IMR-90 (cell line): ENCODE measurements around the gene THBS4. TPM values are rescaled to one million over a fixed set of nuclear protein-coding genes. Genes with fewer than 3 reads are reported as not detected.

Experiments
- ATAC-seq: fragments of 200-7000 bp; cut with Tn5 transposase; 2 replicates; pipeline ENCODE4 v1.9.1; 2020; ENCODE audit warnings: low read depth, mild to moderate bottlenecking, moderate library complexity
- BruUV-seq: library from RNA; stranded (reverse); fragments of 400-500 nt; replicated peaks from 2 replicates; lab custom pipeline; 2021; lab: Mats Ljungman, UMichigan
- CTCF ChIA-PET: fragments of 300-600 bp; formaldehyde crosslinking; extraction: SDS; loops from one replicate; lab custom pipeline; 2021; ENCODE audit warnings: antibody characterized with exemption; lab: Yijun Ruan, JAX
- POLR2A ChIA-PET: fragments of 300-600 bp; sonication (Branson Sonifier 250); formaldehyde crosslinking; loops from one replicate; lab custom pipeline; 2022; ENCODE audit warnings: antibody characterized with exemption; ENCODE audit not compliant: unreplicated experiment; lab: Charles Lee
- DNase-seq: peaks from one replicate; pipeline ENCODE4 v3.0.0; 2013
- H2AFZ ChIP-seq: replicated peaks from 2 replicates; pipeline ENCODE3; 2013; ENCODE audit warnings: low read length, mild to moderate bottlenecking; ENCODE audit not compliant: poor library complexity
- H2AK5ac ChIP-seq: 2 replicates; pipeline ENCODE4 v1.6.1; 2013; ENCODE audit warnings: low read depth, low read length, inconsistent platforms
- H2AK9ac ChIP-seq: replicated peaks from 2 replicates; pipeline ENCODE3; 2013; ENCODE audit warnings: mild to moderate bottlenecking, low read depth, low read length, moderate library complexity; ENCODE audit not compliant: poor library complexity
- H2BK120ac ChIP-seq: 2 replicates; pipeline ENCODE4 v1.6.1; 2013; ENCODE audit warnings: low read depth, low read length, inconsistent platforms
- H2BK15ac ChIP-seq: 3 replicates; pipeline ENCODE4 v1.6.1; 2013; ENCODE audit warnings: low read depth, low read length, inconsistent platforms
- H2BK20ac ChIP-seq: 2 replicates; pipeline ENCODE4 v1.6.1; 2013; ENCODE audit warnings: low read depth, mild to moderate bottlenecking, inconsistent platforms, low read length, moderate library complexity
- H2BK5ac ChIP-seq: 2 replicates; pipeline ENCODE4 v1.6.1; 2013; ENCODE audit warnings: mild to moderate bottlenecking, low read depth, low read length, inconsistent platforms; ENCODE audit not compliant: poor library complexity, severe bottlenecking
- H3K14ac ChIP-seq: replicated peaks from 2 replicates; pipeline ENCODE4 v1.6.1; 2013; ENCODE audit warnings: low read depth, low read length, inconsistent platforms
- H3K18ac ChIP-seq: 2 replicates; pipeline ENCODE4 v1.6.1; 2013; ENCODE audit warnings: low read depth, low read length, control low read depth
- H3K23ac ChIP-seq: 2 replicates; pipeline ENCODE4 v1.6.1; 2013; ENCODE audit warnings: low read depth, low read length, inconsistent platforms
- H3K27ac ChIP-seq: 2 replicates; pipeline ENCODE4 v1.5.1; 2013; ENCODE audit warnings: mild to moderate bottlenecking, control low read depth, low read length; ENCODE audit not compliant: insufficient read depth
- H3K27me3 ChIP-seq: 2 replicates; pipeline ENCODE4 v1.6.1; 2013; ENCODE audit warnings: low read length; ENCODE audit not compliant: control insufficient read depth, insufficient read depth
- H3K36me3 ChIP-seq: 2 replicates; pipeline ENCODE4 v1.6.1; 2013; ENCODE audit warnings: low read length, mixed read lengths; ENCODE audit not compliant: control insufficient read depth, insufficient read depth
- H3K4ac ChIP-seq: 2 replicates; pipeline ENCODE4 v1.6.1; 2013; ENCODE audit warnings: low read depth, low read length, inconsistent platforms
- H3K4me1 ChIP-seq: 2 replicates; pipeline ENCODE4 v1.6.1; 2013; ENCODE audit warnings: low read length, mixed read lengths; ENCODE audit not compliant: control insufficient read depth, insufficient read depth
- H3K4me2 ChIP-seq: 2 replicates; pipeline ENCODE4 v1.6.1; 2013; ENCODE audit warnings: low read depth, mild to moderate bottlenecking, control low read depth, low read length, moderate library complexity
- H3K4me3 ChIP-seq: 2 replicates; pipeline ENCODE4 v1.5.1; 2013; ENCODE audit warnings: low read depth, mild to moderate bottlenecking, control low read depth, low read length, moderate library complexity; ENCODE audit not compliant: insufficient read depth
- H3K56ac ChIP-seq: 2 replicates; pipeline ENCODE4 v1.6.1; 2013; ENCODE audit warnings: low read length, inconsistent platforms; ENCODE audit not compliant: insufficient read depth; ENCODE audit errors: extremely low read depth
- H3K79me1 ChIP-seq, 2 experiments: 2 replicates each; pipeline ENCODE4 v1.6.1; 2013; ENCODE audit warnings: low read length in 2 of 2, inconsistent platforms in 1 of 2, low read depth in 1 of 2
- H3K9ac ChIP-seq: 2 replicates; pipeline ENCODE4 v1.6.1; 2013; ENCODE audit warnings: low read depth, low read length, control low read depth
- H3K9me1 ChIP-seq: 2 replicates; pipeline ENCODE4 v1.6.1; 2013; ENCODE audit warnings: low read length, inconsistent platforms; ENCODE audit not compliant: insufficient read depth
- H3K9me3 ChIP-seq: 2 replicates; pipeline ENCODE4 v1.6.1; 2013; ENCODE audit warnings: low read length; ENCODE audit not compliant: control insufficient read depth, insufficient read depth
- H4K20me1 ChIP-seq: 2 replicates; pipeline ENCODE4 v1.6.1; 2013; ENCODE audit warnings: low read length, inconsistent platforms; ENCODE audit not compliant: insufficient read depth
- H4K5ac ChIP-seq: 2 replicates; pipeline ENCODE4 v1.6.1; 2013; ENCODE audit warnings: mild to moderate bottlenecking, low read depth, low read length, control low read depth
- H4K8ac ChIP-seq, 2 experiments: 2 replicates each; pipeline ENCODE4 v1.6.1; 2013; ENCODE audit warnings: low read depth in 2 of 2, low read length in 2 of 2, control low read depth in 1 of 2, inconsistent platforms in 1 of 2
- H4K91ac ChIP-seq: 2 replicates; pipeline ENCODE4 v1.6.1; 2013; ENCODE audit warnings: low read depth, low read length, inconsistent platforms; ENCODE audit not compliant: insufficient read depth
- CEBPB ChIP-seq: IDR thresholded peaks from 2 replicates; pipeline ENCODE4 v1.6.1; 2012; ENCODE audit warnings: low read depth, low read length, improper control_type of control experiment
- CHD1 ChIP-seq: IDR thresholded peaks from 2 replicates; pipeline ENCODE4 v1.6.1; 2012; ENCODE audit warnings: low read depth, low read length, improper control_type of control experiment
- ELK1 ChIP-seq: fragments of 150-350 bp; IDR thresholded peaks from 2 replicates; pipeline ENCODE4 v1.6.1; 2016; ENCODE audit warnings: low read depth, mild to moderate bottlenecking, low read length, moderate library complexity, borderline replicate concordance
- FOS ChIP-seq: fragments of 150-350 bp; IDR thresholded peaks from 2 replicates; pipeline ENCODE4 v1.6.1; 2016; ENCODE audit warnings: low read depth, low read length
- MAFK ChIP-seq: IDR thresholded peaks from 2 replicates; pipeline ENCODE4 v1.6.1; 2012; ENCODE audit warnings: low read depth, low read length, improper control_type of control experiment
- NFE2L2 ChIP-seq: fragments of 150-350 bp; IDR thresholded peaks from 2 replicates; pipeline ENCODE4 v1.6.1; 2016; ENCODE audit warnings: low read depth, mild to moderate bottlenecking, low read length
- RAD21 ChIP-seq: IDR thresholded peaks from 2 replicates; pipeline ENCODE4 v1.6.1; 2012; ENCODE audit warnings: low read length, improper control_type of control experiment
- RFX5 ChIP-seq: IDR thresholded peaks from 2 replicates; pipeline ENCODE4 v1.8.0; 2012; ENCODE audit warnings: low read depth, mild to moderate bottlenecking, low read length, moderate library complexity
- WGBS, 2 experiments: methylation state at CpG; one replicate each; pipeline versions ENCODE4 v1.1.5 to v1.1.7; 2013; ENCODE audit warnings: missing lambda C conversion rate in 2 of 2; ENCODE audit not compliant: insufficient read length in 1 of 2; ENCODE audit errors: extremely low coverage in 2 of 2; 5-methylcytosine and 5-hydroxymethylcytosine counted together
- dilution Hi-C: fragments of 300-500 bp; cut with HindIII; formaldehyde crosslinking; loops from one replicate; pipeline ENCODE4 v1.14.3; 2018; ENCODE audit warnings: low sequenced_read_pairs; ENCODE audit not compliant: unreplicated experiment
- in situ Hi-C: fragments of 300-500 bp; cut with MboI; formaldehyde crosslinking; loops from 3 replicates; pipeline ENCODE4 v1.14.3; 2019; ENCODE audit warnings: low sequenced_read_pairs, inconsistent platforms, mixed read lengths
- intact Hi-C: fragments of 100-400 bp; cut with micrococcal nuclease; formaldehyde crosslinking; loops from 2 replicates; pipeline ENCODE4 v1.10.0; 2022
- polyA plus RNA-seq, 3 experiments: library from polyadenylated mRNA; depleted of rRNA; stranded (reverse); fragments of >200 nt; gene quantifications; 2 replicates each; pipeline ENCODE4 v1.2.3, GENCODE V29; 2012; ENCODE audit warnings: low replicate concordance in 1 of 3
- total RNA-seq: library from RNA; depleted of rRNA; stranded (reverse); fragments of >200 nt; gene quantifications from 2 replicates; pipeline ENCODE4 v1.2.3, GENCODE V29; 2012
- TF ChIP-seq, protein P1 (sequence below): fragments of 150-350 bp; IDR thresholded peaks from 2 replicates; pipeline ENCODE4 v1.6.1; 2017; ENCODE audit warnings: mild to moderate bottlenecking, antibody characterized with exemption, low read length, low read depth
- TF ChIP-seq, protein P2 (sequence below): conservative IDR thresholded peaks from 2 replicates; pipeline ENCODE4 v1.5.1; 2012; ENCODE audit warnings: mild to moderate bottlenecking, low read depth, low read length, improper control_type of control experiment

The THBS4 gene
- total and polyA plus RNA-seq, 2 of the 4 experiments (the other 2 are of a cell fraction), result 0.90 to 0.92 TPM

DNA sequence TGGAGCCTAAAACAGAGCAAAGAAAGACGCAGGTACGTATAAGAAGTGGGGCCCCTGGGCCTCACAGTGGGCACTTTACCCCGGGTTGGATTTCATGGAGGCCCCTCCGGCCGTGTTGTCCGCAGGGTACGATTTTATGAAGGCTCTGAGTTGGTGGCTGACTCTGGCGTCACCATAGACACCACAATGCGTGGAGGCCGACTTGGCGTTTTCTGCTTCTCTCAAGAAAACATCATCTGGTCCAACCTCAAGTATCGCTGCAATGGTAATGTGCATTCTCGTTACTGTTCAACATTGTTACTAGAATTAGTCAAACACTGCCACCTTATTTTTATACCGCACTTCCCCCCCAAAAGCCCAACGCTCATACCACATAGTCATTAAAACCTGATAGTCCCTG is 47.1 kb downstream of the THBS4 start:
- no peak overlapping the region for H3K4ac ChIP-seq
- H2AFZ ChIP-seq, result peak overlapping the region; percentile 67
- no peaks in the 10 kb centered on the region for H3K9me3 ChIP-seq
- H3K36me3 ChIP-seq, result no peaks in the 10 kb centered on the region
- no peak overlapping the region for H2BK120ac ChIP-seq
- H4K20me1 ChIP-seq, result no peaks in the 10 kb centered on the region
- 97% methylated on average over 6 of the region's 15 CpGs; no CpG with 5 or more reads in 1 of the 2 experiments for WGBS, 2 experiments
- peaks cover 3% of the 10 kb centered on the region; the same call in 1 of the 2 replicates for H3K4me1 ChIP-seq
- H4K91ac ChIP-seq, result no peak overlapping the region
- dilution Hi-C loops (no loop called here), in situ Hi-C loops (loop anchor here (5.0 kb wide), 1 partner anchor 530 kb away; no protein-coding TSS in a partner anchor), intact Hi-C loops (loop anchor here (1.0 to 5.0 kb wide), 5 partner anchors 203 to 1175 kb away; no protein-coding TSS in a partner anchor)
- no peak overlapping the region for H4K5ac ChIP-seq
- H3K18ac ChIP-seq, result no peak overlapping the region
- H2BK15ac ChIP-seq, result no peak overlapping the region
- BruUV-seq, result no TSS peak
- CTCF ChIA-PET, result no interaction called here
- no peak overlapping the region for H3K27ac ChIP-seq
- H4K8ac ChIP-seq, result peak overlapping the region in 1 of 2 experiments; percentile 9; a peak in 2 of 4 replicates
- no peak overlapping the region for H2AK9ac ChIP-seq
- H2BK5ac ChIP-seq, result no peak overlapping the region
- H3K23ac ChIP-seq, result no peak overlapping the region
- H2BK20ac ChIP-seq, result no peak overlapping the region
- no peak overlapping the region for H3K4me3 ChIP-seq
- no peak overlapping the region for H3K9ac ChIP-seq
- POLR2A ChIA-PET, result no interaction called here
- peaks cover 2% of the 10 kb centered on the region; the same call in 1 of the 2 replicates for H3K27me3 ChIP-seq
- ATAC-seq, result no peak
- H3K79me1 ChIP-seq, result no peaks in the 10 kb centered on the region
- no peaks in the 10 kb centered on the region for H3K9me1 ChIP-seq
- H2AK5ac ChIP-seq, result no peak overlapping the region
- no peak overlapping the region for H3K14ac ChIP-seq
- TF ChIP-seq FOS, result no peak
- no peak for TF ChIP-seq RAD21
- no peak for TF ChIP-seq MAFK
- TF ChIP-seq NFE2L2, result no peak
- no peak for TF ChIP-seq RFX5
- TF ChIP-seq CHD1, result no peak
- TF ChIP-seq, protein P1, sequence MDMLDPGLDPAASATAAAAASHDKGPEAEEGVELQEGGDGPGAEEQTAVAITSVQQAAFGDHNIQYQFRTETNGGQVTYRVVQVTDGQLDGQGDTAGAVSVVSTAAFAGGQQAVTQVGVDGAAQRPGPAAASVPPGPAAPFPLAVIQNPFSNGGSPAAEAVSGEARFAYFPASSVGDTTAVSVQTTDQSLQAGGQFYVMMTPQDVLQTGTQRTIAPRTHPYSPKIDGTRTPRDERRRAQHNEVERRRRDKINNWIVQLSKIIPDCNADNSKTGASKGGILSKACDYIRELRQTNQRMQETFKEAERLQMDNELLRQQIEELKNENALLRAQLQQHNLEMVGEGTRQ, result no peak
- TF ChIP-seq, protein P2, sequence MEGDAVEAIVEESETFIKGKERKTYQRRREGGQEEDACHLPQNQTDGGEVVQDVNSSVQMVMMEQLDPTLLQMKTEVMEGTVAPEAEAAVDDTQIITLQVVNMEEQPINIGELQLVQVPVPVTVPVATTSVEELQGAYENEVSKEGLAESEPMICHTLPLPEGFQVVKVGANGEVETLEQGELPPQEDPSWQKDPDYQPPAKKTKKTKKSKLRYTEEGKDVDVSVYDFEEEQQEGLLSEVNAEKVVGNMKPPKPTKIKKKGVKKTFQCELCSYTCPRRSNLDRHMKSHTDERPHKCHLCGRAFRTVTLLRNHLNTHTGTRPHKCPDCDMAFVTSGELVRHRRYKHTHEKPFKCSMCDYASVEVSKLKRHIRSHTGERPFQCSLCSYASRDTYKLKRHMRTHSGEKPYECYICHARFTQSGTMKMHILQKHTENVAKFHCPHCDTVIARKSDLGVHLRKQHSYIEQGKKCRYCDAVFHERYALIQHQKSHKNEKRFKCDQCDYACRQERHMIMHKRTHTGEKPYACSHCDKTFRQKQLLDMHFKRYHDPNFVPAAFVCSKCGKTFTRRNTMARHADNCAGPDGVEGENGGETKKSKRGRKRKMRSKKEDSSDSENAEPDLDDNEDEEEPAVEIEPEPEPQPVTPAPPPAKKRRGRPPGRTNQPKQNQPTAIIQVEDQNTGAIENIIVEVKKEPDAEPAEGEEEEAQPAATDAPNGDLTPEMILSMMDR, result no peak
- TF ChIP-seq CEBPB, result no peak
- no peak for TF ChIP-seq ELK1
- DNase-seq, result no peak
- H3K4me2 ChIP-seq, result peak overlapping the region; percentile 51; the same call in 1 of the 2 replicates
- H3K56ac ChIP-seq, result no peak overlapping the region
